SW 1271 (cell line): ENCODE data around the gene GALNT15.

ENCODE experiments used
- DNase-seq, 2 experiments: peaks; one replicate each; lab custom pipeline; 2025; lab: John Stamatoyannopoulos, UW

The GALNT15 gene

GRCh38 chr3:16174389-16174788 lies at the start of gene GALNT15:
TSS of gene GALNT15 (plus strand) at chr3:16174680. CDS start at chr3:16175152, 472 bp downstream.
- DNase-seq, result no peak

GRCh38 chr3:16126634-16127033 lies 47.8 kb upstream of the GALNT15 start:
- DNase-seq, result no peak

GRCh38 chr3:16127249-16127648 lies 47.2 kb upstream of the GALNT15 start:
- DNase-seq, result no peak

- DNase-seq, result no peak
Observed at GRCh38 chr3:16130066-16130465, 44.4 kb upstream of the GALNT15 start.

GRCh38 chr3:16132190-16132589 lies 42.3 kb upstream of the GALNT15 start:
- DNase-seq, result no peak

GRCh38 chr3:16132928-16133327 lies 41.6 kb upstream of the GALNT15 start:
- DNase-seq, result no peak

- DNase-seq, result no peak
Observed at GRCh38 chr3:16134173-16134928, 40.1 kb upstream of the GALNT15 start.

- DNase-seq, result no peak
Observed at GRCh38 chr3:16136055-16136454, 38.4 kb upstream of the GALNT15 start.

GRCh38 chr3:16137044-16137443 lies 37.4 kb upstream of the GALNT15 start:
- DNase-seq, result no peak

- no peak for DNase-seq
Observed at GRCh38 chr3:16137977-16138376, 36.5 kb upstream of the GALNT15 start.

- no peak for DNase-seq
Observed at GRCh38 chr3:16140116-16140893, 34.2 kb upstream of the GALNT15 start.

GRCh38 chr3:16140894-16141285 lies 33.6 kb upstream of the GALNT15 start:
- DNase-seq, result no peak

- DNase-seq, result no peak
Observed at GRCh38 chr3:16142350-16143025, 32.0 kb upstream of the GALNT15 start.

GRCh38 chr3:16143861-16144447 lies 30.5 kb upstream of the GALNT15 start:
- DNase-seq, result no peak

- DNase-seq, result no peak
Observed at GRCh38 chr3:16145176-16145575, 29.3 kb upstream of the GALNT15 start.

GRCh38 chr3:16146015-16146730 lies 28.3 kb upstream of the GALNT15 start:
- DNase-seq, result no peak

- no peak for DNase-seq
Observed at GRCh38 chr3:16147220-16147994, 27.1 kb upstream of the GALNT15 start.

- no peak for DNase-seq
Observed at GRCh38 chr3:16148213-16148612, 26.3 kb upstream of the GALNT15 start.

- no peak for DNase-seq
Observed at GRCh38 chr3:16148783-16149182, 25.7 kb upstream of the GALNT15 start.

- DNase-seq, result no peak
Observed at GRCh38 chr3:16150285-16150684, 24.2 kb upstream of the GALNT15 start.

- no peak for DNase-seq
Observed at GRCh38 chr3:16151109-16151508, 23.4 kb upstream of the GALNT15 start.
